T-helper 1 cell (primary cell): ENCODE data around the gene MICALL2.

Experiments used
- DNase-seq, 5 donors: peaks; one replicate each; pipeline ENCODE4 v3.0.0-alpha.2; 2012 to 2020

Gene MICALL2

DNA sequence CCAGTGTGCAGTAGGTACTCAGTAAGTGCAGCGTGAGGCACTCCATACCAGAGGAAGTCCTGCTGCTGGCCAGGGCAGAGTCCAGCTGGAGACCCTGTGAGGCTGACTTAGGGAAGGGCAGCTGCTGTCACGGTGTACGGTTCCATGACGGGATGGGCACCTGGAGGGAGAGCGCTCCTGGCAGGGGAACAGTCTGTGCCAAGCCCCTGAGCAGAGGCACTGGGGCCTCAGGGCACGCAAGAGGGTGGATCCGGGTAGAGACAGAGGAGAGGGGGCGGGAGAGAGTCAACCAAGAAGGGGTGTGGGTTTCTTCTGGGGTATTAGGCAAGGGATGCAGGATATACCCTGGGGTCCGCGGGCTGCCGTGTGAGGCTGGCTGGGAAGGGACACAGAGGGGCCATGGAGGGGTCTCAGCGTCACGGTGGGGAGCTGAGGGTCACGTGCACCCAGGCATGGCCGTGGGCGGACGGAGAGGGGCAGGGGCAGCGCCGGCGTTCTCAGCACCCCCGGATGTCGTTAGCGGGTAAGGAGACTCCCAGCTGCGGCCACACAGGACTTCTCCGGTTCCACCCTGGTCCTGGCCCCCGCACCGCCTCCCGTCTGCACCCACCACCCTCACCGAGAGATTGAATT, 70.5 kb downstream of the MICALL2 start:
- no peak for DNase-seq

DNA sequence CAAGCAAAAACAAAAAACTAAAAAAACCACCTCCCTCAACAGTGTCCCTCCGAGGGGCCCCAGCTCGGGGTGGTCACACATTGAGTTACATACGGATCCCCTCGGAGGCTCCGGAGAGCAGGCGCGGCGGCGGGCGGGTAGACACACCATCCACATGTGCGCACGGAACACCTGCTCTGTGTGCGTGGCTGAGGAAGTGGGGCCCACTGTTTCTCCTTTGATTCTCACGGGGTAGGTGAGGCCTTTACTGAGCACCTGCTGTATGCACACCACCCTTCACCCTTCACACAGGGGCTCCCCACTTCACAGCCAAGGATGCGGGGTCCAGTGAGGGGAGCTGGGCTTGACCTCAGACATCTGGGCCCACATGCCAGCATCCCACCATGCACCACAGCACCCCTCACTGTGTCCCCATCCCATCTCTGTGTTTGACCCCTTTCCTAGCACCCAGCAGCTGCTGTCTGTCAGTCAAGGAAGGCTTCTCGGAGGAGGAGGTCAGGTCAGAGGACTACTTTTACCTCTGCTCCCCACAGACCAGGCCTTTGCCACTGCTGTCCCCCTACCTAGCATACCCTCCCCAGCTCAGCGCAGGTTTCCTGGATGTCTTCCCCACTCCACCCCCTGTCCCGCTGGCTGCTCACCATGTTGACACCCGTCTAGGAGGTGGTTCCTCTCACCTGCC, 71.1 kb downstream of the MICALL2 start:
- no peak for DNase-seq

DNA sequence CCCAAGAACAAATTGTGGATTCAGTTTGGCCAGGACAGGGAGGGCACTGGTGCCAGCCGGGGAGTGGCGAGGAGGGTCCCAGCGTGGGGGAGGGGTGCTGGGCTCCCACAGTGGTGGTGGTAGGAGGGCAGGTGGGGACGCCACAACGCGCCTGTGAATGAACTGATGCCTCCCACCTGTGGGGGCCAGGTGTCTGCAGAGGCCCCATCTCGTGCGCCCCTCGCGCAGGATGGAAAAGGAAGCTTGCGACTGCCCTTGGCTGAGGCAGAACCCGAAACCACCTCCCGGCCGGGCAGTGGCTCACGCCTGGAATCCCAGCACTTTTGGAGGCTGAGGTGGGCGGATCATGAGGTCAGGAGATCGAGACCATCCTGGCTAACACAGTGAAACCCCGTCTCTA, 72.0 kb downstream of the MICALL2 start:
- DNase-seq: no peak

DNA sequence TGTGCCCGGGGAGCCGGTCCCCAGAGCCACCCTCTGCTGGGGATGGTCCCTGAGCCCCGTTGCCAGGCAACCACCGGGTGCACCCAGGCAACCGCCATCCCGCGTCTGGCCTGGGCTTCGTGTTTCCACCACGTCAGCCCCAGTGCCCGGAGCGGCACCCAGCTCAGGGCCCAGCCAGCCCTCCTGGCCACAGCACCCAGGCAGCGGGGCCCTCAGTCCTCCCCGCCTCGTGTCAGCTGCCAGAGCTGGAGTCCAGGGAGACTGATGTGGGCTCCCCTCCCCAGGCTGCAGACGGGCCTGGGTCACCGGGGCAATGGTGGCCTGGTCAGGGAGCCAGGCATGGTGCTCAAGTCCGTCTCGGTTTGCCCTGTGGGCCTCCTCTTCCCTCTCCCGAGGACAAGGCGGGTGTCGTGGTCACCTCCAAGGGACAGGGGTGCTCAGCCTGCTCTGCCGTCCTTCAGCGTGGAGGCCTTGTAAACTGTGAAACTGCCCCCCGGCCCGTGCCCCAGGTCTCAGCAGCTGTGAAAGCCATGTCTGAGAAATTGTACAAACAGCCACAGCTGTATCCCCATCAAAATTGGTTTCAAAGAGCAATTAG, 72.5 kb downstream of the MICALL2 start:
- DNase-seq: no peak

DNA sequence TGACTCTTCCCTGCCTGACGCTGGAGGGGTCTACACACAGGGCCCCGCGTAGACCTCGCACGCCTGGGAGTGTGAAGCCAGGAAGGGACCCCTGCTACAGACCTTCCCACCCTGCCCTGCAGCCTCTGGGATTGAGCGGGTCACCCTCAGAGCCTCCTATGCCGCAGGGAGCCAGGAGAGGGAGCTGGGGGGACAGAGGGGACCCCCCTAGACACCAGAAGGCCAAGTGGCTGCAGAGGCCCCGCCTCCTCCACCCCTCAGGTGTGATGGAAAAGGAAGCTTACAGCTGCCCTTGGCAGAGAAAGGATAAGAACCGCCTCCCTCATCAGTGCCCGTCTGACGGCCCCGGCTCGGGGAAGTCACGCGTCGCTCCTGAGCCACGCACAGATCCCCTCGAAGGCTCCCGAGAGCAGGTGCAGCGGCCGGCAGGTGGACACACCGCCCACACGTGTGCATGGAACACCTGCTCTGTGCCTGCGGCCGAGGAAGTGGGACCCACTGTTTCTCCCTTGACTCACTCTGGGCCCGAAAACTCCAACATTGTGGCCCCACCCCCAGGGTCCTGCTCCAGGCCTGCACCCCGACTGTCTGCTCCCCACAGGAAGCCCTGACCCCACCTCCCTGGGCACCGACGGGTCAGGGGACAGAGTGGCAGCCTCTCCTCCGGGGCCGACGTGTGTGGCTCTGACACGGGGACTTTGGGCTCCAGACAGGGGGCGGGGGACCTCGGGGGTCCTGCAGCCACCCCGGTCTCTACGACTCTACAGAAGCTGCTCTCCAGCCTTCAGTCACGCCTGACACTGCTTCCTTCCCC, 73.3 kb downstream of the MICALL2 start:
- no peak for DNase-seq

DNA sequence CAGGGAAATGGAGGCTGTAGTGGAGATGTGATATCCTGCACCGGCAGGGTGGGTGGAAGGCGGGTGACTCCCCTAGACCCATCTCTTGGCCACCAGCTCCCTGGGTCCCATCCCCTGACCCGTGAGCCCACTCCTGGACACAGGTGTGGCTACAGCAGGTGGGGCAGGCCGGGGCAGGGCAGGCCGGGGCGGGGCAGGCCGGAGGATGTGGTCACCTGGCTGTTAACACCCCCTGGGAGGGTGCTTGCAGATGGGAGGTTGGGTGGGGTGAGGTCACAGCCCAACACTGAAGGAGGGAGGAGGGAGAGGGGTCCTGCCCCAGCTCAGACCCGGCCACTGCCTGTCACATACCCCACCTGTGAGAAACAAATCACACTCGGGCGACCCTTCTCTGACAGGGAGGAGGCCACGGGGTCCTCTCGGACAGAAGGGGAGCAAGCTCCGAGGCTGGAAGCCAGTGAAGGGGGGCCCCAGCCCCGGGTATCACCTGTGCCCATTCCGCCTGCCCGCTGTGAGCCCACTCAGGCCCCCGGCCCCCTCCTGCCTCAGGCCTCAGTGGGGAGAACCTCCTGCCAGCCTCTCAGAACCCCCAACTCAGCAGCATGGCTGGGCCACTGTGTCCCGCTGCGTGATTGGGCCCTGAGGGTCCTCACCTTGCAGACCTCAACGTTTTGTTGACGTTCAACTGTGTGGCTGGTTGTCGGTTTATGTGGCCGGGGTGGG, 74.0 kb downstream of the MICALL2 start:
- no peak for DNase-seq
